GM10847 (cell line): Measurements from ENCODE around the gene SNRNP40.

Experiments used
- POLR2A ChIP-seq: IDR thresholded peaks from 2 replicates; pipeline ENCODE4 v1.6.1; 2011; ENCODE audit not compliant: insufficient read length; ENCODE audit errors: extremely low read depth

SNRNP40 gene

DNA sequence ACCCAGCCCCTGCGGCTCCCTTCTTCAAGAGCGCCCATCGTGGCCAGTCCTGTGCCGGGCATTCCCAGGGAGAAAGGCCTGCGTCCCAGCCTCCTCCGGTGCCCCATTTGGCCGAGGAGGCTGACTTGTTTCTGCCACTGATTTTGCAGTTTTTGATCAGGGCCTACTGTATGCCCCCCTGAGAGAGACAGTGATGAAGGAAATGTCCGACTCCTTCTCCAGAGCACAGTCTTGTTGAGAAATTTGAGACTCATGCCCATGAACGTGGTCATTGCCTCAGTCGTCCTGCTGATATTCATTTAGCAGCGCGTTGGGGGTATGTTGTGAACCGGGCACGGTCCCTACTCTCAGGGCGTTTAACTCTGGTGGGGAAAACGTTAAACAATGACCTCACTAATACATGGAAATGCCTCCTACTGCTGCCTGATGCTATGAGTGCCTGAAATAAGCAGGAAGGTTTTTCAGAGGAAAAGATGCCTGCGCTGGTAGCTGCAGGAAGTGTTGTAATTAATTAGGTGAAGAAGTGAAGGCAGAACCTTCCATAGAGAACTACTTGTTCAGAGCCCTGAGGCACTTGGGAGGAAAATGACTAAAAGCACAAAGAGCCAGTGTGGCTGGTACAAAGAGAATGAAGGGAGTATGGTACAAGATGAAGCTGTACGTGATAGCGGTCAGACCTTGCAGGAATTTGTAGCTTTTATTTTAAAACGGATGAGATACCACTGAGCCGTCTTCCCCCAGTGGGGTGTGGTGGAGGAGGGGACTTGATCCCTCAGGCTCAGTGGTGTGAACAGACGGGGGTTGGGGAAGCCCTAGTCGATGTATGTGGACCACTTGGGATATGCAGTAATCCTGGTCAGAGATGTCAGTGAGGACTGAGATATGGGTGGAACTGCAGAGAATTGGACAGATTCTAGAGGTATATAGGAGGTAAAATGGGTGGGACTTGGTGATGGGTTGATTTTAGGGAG lies 974 bp upstream of the SNRNP40 start:
- TF ChIP-seq POLR2A: no peak

DNA sequence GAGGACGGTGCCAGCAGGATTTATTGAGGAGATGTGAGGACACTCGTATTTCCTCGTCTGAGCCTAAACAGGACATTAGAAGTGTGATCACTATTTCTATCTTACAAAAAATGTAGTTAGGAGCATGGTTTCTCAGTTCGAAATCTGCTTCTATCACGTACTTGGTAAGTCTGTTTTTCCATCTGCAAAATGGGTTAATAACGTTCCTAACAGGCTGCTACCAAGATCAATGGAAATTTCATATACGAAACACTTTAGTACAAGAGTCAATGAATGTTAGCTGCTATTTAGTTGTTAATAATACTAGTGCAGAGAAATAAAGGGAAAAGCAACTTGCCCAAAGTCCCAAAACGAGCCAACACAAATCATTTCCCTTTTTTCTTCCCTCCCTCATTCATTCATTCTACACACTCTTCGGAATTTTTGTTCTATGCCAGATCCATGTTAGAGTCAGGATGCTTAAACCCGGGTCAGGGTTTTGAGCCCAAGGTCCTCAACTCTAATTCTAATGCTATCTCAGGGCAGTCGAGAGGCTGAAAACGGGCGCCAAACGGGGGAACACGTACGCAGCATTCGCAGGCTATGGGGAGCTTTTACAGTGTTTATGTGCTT lies 608 bp downstream of the SNRNP40 start:
- no peak for TF ChIP-seq POLR2A

DNA sequence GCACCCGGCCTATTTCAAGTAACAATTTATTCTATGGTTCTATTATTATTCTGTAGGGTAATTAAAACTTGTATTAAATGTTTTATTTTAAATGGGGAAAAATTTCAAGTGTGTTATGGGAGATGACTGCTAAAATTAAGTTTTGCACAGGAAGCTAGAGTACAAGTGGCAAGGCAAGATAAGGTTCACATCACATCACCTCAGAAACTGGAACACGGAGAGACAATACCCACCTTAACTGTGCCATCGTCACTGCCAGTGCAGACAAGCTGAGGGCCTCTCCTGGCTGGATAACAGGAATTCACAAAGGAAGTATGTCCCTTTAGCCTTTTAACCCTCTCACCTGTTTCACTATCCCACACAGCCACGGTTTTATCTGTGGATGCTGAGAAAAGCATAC lies 7.6 kb downstream of the SNRNP40 start:
- no peak for TF ChIP-seq POLR2A

DNA sequence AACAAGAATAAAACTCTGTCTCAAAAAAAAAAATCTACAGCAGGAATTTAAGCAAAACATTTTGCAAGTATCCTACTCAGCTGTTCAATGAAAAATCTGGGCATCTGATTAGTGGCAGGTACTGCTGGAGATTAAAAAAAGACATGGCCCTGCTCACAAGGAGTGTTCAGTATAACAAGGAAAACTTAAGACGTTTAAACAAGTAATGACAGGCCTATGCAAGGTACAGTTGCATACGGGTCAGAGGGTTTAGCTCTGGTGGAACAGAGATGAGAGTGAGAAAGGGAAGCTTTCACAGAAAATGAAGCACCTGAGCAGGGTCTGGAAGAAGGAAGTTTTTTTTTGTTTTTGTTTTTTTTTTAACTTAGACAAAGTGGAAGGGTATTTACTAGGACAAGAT lies 23.0 kb downstream of the SNRNP40 start:
- no peak for TF ChIP-seq POLR2A

DNA sequence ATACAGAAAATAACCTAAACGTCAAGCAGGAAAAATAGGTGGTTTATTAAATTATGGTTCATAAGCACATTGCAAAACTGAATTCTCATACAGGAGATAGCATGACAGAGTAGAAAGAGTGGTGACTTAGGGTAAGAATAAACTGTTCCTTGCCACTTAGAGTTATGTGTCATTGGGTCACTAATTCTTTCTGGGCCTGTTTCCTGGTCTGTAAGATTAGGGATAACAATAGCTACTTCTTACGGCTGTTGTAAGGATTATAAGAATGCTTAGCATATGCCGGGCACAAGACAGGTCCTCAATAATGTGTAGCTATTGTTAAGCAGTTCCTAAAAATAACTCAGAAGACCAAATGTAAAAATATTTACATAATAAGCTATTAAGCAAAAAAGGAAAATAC lies 24.2 kb downstream of the SNRNP40 start:
- no peak for TF ChIP-seq POLR2A

DNA sequence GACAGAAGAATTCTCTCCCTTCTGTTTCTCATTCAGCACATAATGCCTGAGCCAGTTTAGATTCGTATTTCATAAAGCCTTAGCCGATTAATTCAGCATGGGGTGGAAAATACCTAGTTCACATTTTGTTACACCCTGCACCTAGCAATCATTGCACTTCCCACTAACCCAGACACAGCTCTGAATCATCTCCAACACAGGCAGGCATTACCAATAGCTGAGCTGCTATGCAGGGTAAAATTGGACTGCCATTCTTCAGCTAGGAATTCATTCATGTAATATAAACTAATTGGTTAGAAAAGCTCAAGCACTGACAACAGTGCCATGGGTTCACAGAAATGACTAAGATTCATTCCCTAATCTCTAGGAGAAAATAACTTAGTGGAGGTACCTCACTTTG lies 30.0 kb downstream of the SNRNP40 start:
- TF ChIP-seq POLR2A: no peak

DNA sequence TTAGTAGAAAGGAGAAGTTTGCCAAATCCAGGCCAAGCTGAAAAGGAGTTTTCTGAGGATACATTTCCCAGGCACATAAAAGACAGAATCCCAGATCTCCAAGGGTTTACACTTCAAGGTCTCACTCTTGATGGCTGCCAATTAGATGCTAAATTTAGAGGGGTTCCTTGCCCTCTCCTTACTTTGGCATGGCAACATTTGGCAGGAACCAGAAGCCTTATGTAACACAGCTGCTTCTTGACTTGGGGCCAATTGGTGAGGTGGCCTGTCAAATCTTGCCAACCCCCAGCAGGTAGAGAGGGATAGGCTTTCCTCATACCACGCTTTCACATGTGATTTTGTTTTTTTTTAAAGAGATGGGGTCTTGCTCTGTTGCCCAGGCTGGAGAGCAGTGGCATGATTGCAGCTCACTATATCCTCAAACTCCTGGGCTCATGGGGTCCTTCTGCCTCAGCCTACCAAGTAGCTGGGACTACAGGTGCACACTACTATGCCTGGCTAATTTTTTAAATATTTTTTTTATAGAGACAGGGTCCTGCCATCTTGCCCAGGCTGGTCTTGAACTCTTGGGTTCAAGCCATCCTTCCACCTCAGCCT lies 31.7 kb downstream of the SNRNP40 start:
- no peak for TF ChIP-seq POLR2A

DNA sequence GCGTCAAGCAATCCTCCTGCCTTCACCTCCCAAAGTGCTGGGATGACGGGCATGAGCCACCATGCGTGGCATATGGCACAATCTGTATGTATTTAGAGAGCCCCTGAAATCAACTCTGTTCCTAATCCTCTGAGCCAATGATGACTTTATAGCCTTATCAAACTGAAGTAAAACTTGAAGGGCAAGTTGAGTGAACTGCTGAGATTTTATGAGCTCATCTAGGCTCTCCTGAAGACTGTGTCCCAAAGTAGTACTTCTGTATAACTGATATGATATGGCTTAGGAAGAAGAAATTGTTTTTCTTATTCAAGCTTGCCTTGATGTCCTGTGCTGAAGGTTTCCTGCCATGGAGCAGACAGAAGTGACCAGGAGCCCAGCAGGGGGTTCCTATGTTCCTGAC lies 33.2 kb downstream of the SNRNP40 start:
- no peak for TF ChIP-seq POLR2A

DNA sequence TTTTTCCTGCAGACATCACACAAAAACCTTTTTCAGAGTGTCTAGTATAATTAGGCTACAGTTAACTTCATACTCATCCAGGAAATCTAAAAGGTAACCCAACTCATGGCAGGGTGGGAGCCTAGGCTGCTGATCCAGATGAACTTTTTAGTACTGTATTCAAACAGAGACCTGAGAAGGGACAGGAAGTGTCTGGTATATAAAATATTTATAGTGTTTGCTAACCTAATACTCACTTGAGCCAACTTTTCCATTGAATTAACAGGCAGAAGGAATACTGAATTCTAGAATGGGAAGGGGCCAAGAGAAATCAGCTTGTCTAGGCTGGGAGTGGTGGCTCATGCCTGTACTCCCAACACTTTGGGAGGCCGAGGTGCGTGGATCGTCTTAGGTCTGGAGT lies 34.7 kb downstream of the SNRNP40 start:
- TF ChIP-seq POLR2A: no peak

DNA sequence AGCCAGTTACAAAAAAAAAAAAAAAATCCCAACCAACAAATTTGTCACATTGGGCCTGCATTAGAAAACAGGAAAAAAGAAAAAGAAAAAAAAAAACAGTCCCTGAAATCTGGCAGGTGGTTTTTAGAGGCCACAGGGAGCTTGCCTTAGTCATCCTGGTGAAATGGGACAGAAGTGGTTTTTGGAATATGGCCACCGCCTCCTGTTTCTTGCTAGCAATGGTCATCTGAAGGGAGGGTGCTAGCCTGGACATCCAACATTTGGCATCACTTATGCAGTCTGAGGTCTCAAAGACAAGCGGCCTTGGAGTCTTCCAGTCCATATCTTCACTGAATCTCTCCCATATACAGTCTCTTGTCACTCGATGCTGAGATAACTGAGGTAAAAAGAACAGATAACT lies 36.8 kb downstream of the SNRNP40 start:
- no peak for TF ChIP-seq POLR2A

DNA sequence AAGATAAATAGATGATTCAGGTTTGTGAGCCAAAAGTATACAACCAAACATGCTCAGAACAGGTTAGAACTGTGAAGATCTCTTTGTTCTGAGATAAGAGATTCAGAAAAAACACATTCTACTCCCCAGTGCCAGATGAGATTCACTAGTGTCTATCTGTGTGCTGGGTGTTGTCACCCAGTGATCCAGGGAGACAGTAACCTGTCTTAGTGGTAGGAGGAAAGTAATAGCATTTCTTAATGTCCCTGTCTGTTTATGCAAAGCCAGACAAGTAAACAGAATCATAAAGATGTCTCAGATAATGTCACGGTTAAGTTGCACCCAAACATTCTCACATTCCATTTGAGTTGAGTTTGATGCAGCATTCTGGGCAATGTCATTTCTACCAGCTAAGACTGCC lies 38.0 kb downstream of the SNRNP40 start:
- TF ChIP-seq POLR2A: no peak

DNA sequence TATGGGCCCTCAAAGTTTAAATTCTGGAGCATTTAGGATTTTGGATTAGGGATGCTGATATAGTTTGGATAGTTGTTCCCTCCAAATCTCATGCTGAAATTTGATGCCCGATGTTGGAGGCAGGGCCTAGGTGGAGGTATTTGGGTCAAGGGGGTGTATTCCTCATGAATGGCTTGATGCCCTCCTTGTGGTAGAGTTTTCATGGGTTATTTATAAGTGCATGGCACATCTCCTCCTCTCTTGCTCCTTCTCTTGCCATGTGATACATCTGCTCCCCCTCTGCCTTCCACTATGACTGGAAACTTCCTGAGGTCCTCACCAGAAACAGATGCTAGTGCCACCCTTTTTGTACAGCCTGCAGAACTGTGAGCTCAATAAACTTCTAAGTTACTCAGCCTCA lies 39.4 kb downstream of the SNRNP40 start:
- no peak for TF ChIP-seq POLR2A

DNA sequence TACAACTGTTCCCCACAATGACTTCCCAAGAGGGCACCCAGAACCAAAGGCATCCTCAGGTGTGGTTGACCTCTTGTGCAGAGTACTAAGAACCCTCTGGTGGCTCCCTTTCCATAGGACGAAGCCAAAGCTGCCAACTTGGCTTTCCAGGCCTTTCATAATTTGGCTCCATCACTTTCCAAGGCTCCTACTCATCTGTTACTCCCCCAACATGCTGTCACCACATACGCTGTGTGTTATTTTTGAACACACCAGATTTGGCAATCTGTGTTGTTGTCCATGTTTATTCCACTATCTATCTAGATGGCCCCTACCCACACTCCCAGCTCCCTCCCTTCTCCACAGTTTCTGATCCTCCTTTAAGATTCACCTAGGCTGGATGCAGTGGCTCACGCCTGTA lies 46.7 kb downstream of the SNRNP40 start:
- no peak for TF ChIP-seq POLR2A

DNA sequence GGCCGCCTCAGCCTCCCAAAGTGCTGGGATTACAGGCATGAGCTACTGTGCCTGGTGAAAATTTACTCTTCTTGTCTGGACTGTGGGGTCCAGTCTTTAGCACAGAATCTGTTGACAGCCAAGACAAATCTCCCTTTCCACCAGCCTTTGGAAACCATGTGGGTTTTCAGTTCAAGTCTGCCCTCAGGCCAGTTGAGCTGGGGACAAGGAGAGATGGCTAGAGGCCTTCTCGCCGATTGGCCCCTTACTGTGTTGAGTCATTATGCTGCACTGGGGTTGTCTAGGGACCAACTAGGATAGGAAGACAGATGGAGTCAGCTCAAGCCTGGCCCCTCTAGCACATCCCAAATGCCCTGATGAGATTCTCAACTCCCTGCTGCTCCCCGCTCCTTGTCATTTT lies 48.3 kb downstream of the SNRNP40 start:
- no peak for TF ChIP-seq POLR2A

DNA sequence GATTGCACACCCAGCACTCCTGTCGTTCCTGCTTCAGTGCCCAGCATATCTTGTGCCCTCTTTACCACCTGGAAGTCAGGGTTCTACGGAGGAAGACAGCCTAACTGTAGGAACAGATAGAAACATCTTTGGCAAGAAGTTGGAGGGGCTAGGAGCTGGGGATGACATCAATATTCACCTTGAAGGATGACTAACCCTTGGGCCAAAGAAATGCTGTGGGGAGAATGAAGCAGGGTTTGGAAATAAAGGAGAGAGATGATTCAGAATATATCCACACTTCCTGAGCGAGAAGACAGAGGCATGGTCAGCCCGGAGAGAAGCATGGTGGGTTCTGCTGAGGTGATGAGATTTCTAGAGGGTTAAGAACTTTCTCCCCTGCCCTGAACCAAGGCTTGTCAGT lies 52.3 kb downstream of the SNRNP40 start:
- TF ChIP-seq POLR2A: no peak
